Measurements from ENCODE around the gene ERH. TPM values are rescaled to one million over a fixed set of nuclear protein-coding genes. Genes with fewer than 3 reads are reported as not detected.

ERH gene
- total RNA-seq, 1 donor, result 110 TPM

- no peak for DNase-seq (ENCODE audit: low read depth)
- no peak overlapping the region for H3K4me3 ChIP-seq (ENCODE audit: low read depth, low read length)
- TF ChIP-seq CTCF (IDR thresholded peaks at IDR 0.05; ENCODE audit: insufficient read depth, low read length), result no peak
Measured at GRCh38 chr14:69358233-69358963, 39.7 kb downstream of the ERH start.

GRCh38 chr14:69357544-69358200, 40.4 kb downstream of the ERH start:
- DNase-seq (ENCODE audit: low read depth), result no peak

GRCh38 chr14:69356903-69357543, 41.1 kb downstream of the ERH start:
- no peak for TF ChIP-seq CTCF (IDR thresholded peaks at IDR 0.05; ENCODE audit: insufficient read depth, low read length)
- H3K4me3 ChIP-seq (ENCODE audit: low read depth, low read length), result no peak overlapping the region
- no peak for DNase-seq (ENCODE audit: low read depth)

More at GRCh38 chr14:69357544-69358200, 40.4 kb downstream of the ERH start:
- TF ChIP-seq CTCF (IDR thresholded peaks at IDR 0.05; ENCODE audit: insufficient read depth, low read length), result no peak
- H3K4me3 ChIP-seq (ENCODE audit: low read depth, low read length), result no peak overlapping the region

- H3K4me3 ChIP-seq (ENCODE audit: low read depth, low read length), result no peak overlapping the region
- no peak for TF ChIP-seq CTCF (IDR thresholded peaks at IDR 0.05; ENCODE audit: insufficient read depth, low read length)
- DNase-seq (ENCODE audit: low read depth), result peak; percentile 91
Measured at GRCh38 chr14:69355607-69356281, 42.4 kb downstream of the ERH start.

DNA sequence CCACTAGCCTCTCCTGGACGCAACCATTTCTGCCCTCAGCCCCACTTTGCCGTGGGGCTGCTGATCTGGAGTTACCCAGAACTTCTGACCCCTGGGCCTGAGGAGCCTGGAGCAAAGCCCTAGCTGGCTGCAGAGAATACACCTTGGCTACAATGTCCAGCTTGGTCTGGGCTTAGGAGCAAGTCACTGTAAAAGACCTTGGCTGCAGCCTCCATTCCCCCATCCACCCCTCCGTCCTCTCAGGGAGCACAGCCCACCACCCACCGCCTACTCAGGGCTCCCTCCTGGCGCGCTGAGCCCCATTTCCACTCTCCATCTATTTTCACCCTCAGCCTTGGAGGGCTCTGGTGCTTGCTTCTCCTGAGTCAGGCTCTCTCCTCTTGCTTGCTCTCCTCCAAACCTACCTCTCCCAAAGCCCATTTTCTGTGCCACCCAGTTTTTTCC, 42.9 kb downstream of the ERH start:
- H3K4me3 ChIP-seq (ENCODE audit: low read depth, low read length), result no peak overlapping the region
- TF ChIP-seq CTCF (IDR thresholded peaks at IDR 0.05; ENCODE audit: insufficient read depth, low read length), result no peak
- no peak for DNase-seq (ENCODE audit: low read depth)

- TF ChIP-seq CTCF (IDR thresholded peaks at IDR 0.05; ENCODE audit: insufficient read depth, low read length), result no peak
- no peak overlapping the region for H3K4me3 ChIP-seq (ENCODE audit: low read depth, low read length)
- no peak for DNase-seq (ENCODE audit: low read depth)
Measured at GRCh38 chr14:69354383-69355153, 43.5 kb downstream of the ERH start.
